HG03175 (cell line): Measurements from ENCODE around the gene UCN.
"Not testable (repeated sequence)": the region's sequence is repeated elsewhere in the genome, so short reads cannot be mapped to it uniquely, and the experiment has no call there.

Source experiments
- ATAC-seq: cut with Tn5 transposase; IDR thresholded peaks from one replicate; pipeline ENCODE4 v1.9.1; 2021; ENCODE audit warnings: mild to moderate bottlenecking, moderate library complexity; ENCODE audit not compliant: unreplicated experiment

The UCN gene, protein sequence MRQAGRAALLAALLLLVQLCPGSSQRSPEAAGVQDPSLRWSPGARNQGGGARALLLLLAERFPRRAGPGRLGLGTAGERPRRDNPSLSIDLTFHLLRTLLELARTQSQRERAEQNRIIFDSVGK

DNA sequence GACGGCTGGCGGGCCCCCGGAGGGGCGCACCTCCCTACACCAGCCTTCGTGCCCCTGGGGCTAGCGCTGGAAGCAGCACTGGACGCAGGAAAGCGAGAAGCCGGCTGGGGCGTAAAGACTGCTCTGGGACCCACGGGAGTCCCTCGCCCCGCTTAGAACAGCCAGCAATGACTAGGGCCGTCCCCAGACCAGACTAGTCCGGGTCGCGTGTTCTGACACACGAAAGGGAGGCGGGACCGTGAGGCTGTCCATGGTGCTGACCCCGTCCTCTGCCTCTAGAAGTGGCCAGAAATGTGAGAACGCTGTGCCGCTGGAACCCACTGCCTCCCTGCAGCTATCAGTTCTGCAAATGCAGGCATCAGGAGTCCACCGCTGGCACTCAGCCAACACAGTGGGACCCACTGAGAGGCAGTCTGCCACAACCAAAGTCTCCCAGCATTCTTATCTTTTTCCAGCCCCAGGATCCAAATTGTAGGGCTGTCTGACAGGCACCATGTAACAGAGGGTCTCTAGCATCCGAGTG lies at the start of gene UCN:
TSS of gene UCN (minus strand) at position 87 of the 523 bp plus-strand sequence. CDS start 550 bp downstream, outside the sequence.
- ATAC-seq: no peak

DNA sequence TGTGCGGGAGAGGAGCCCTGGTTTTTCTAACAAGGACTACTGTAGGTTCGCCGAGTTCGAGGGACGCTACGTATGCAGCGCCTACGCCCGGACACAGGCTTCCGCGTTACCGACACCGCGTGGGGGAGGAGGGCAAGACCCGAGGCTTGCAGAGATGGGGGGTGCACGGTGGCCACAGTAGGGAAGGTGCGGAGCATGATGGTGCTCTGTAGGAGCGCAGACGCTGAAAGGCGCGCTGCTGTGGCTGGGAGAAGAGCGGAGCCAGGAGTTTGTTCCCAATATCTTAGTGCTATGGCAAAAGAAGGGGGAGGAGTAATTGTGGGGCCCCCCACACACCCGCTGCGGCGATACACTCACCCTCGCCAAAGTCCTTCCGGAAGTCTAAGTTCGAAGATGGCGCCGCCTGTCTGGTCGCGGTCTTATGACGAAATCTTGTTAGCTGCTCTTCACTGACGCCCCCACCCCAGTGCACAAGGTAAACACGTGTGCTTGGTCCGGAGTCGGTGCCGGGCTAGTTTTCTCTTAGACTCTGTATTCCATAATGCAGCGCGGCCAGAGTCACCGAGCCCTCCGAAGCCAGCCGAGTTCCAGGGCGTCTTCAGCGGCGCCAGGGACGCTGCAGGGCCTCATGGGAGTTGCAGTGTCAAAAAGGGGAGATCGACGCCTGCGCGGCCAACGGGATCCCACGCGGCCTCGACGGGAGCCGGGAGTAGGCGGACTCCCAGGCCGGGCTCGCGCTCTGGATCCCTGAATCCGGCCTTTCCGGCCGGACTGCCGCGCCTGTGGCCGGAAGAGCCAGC lies 48.3 kb upstream of the UCN start, which contains the start of gene GTF3C2:
TSS of gene GTF3C2 (minus strand) at position 383 of the 800 bp plus-strand sequence. CDS start 13,210 bp downstream, outside the sequence.
- ATAC-seq: peak; percentile 85

DNA sequence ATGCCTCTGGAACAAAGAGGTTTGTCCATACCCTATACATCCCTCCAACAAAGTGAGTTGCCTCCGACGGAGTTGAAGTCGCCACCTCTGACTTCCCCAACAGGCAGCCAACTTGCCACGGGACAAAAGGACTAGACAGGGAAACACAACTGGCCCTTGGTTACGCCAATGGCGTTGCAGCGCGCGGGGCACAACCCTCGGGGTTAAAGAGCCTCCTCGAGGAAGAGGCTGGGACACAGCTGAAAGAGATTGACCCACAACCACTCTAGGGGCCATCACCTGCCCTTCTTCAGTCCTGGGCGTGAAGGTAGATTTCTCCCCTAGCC lies 47.8 kb upstream of the UCN start:
- ATAC-seq: peak; percentile 39

DNA sequence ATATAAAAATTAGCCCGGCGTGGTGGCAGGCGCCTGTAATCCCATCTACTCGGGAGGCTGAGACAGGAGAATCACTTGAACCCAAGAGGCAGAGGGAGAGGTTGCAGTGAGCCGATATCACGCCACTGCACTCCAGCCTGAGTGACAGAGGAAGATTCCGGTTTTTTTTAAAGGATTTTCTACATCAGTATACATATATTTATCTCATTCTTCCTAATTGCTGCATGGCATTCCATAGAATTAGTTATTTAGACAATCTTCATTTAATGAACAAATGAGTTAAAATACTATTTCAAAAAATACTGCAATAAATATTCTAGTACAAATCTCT lies 46.3 kb upstream of the UCN start:
- no peak for ATAC-seq

DNA sequence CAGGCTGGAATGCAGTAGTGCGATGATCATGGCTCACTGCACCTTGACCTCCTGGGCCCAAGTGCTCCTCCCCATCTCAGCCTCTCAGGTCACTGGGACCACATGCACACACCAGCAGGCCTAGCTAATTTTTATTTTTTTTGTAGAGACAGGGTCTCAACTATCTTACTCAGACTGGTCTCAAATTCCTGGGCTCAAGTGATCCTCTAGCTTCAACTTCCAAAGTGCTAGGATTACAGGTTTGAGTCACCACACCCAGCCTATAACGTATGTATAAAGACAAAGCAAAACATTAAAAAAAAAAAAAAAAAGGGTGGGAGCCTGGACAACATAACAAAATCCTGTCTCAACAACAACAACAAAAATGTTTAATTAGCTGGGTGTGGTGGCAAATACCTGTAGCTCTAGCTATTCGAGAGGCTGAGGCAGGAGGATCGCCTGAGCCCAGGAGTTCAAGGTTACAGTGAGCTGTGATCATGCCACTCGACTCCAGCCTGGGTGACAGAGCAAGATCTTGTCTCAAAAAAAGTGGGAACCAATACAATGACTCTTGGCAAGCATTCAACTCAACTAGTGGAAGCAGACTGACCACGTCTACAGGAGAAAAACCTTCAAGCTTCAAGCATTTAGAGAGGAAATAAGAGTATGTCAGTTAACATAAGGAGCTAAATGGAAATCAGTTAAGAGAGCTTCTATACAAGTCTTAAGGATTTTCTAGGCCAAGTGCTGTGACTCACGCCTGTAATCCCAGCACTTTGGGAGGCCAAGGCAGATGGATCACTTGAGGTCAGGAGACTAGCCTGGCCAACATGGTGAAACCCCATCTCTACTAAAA lies 45.7 kb upstream of the UCN start:
- no peak for ATAC-seq

DNA sequence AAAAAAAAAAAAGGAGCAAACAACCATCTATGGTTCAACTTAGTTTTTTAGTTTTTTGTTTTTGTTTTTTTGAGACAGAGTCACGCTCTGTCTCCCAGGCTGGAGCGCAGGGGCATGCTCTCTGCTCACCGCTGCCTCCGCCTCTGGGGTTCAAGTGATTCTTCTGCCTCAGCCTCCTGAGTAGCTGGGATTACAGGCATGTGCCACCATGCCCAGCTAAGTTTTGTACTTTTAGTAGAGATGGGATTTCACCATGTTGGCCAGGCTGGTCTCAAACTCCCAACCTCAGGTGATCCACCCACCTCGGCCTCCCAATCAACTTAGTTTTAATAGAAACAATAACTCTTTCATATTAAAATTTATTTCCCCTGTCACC lies 45.1 kb upstream of the UCN start:
- not testable (repeated sequence) for ATAC-seq

DNA sequence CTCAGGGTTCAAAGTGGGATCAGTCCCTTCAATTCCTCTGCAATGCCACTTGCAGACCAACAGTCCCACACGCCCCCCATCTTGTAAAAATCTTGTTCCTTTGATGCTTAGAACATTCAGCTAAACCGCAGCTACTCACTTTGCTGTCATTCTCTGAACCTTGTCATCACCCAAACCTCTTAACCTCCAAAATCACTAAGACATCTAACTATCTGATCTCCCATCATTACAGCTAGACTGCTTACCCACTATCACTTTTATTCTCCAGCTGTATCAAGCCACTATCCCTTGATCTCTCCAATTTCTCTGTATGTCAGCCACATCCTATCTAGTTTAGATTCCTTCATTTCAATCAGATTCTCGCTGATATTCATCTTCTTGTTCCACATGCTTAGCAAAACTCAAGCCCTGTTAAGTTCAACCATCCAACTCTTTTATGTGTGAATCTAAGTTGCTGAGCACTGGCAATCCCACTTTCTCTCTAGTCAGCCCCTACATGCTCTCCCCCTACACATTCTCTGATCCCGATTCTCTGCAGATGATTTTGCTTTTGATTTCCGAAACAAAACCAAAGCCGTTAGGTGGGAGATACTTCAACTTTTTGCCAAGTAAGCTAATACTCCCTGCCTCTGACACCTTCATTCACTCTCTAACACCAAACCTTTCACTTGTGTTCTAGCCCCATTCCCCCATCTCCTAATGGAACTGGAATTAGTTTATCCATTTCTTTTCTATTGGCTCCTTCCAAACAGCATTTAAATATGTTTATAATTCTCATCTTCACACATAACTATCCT lies 43.8 kb upstream of the UCN start:
- no peak for ATAC-seq

DNA sequence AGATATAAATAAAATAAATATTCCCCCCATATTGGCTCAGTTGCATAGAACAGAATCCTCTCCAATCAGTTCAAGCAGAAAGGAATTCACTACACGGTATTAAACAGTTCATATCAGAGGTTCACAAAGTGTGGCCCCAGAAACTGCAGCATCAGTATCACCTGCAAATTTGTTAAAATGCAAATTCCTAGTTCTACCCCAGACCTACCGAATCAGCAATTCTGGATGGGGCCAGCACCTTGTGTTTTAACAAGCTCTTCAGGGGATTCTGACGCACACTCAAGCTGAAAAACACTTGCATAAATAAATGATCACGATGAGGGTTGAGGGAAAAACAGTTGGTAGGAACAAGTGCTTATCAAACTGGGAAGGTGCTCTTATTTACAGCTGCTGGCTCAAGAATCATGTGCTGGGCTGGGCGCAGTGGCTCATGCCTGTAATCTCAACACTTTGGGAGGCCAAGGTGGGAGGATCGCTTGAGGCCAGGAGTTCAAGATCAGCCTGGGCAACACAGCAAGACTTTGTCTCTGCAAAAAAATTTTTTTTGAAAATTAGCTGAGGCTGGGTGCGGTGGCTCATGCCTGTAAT lies 42.0 kb upstream of the UCN start:
- no peak for ATAC-seq

DNA sequence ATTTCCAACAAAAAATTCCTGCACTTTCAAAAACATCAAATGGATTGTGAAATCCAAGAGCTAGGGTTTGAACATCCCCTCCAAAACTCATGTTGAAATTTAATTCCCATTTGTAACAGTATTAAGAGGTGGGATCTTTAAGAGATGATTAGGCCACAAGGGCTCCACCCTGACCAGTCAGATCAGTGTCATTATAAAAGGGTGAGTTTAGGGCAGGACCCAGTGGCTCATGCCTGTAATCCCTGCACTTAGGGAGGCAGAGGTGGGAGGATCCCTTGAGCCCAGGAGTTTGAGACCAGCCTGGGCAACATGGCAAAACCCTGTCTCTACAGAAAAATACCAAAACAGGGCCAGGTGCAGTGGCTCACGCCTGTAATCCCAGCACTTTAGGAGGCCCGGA lies 39.4 kb upstream of the UCN start:
- no peak for ATAC-seq

DNA sequence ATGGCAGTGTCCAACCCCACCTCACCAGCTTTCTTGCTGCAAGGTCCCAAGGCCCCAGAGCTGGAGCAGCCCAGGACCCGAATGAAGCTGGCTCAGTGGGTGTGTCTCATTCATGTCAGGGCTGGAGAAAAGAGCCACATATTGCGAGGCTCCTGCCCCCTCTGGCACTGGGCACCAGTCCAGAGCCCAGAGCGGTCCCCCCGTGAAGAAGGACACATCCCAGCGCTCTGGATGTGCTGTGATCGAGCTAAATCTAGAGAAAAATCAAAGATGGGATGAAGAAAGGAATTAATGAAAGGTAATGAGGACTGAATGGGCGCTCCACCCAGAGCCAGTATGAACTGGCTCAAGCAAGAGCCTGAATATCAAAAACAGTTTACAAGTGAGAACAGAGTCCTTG lies 27.9 kb upstream of the UCN start:
- no peak for ATAC-seq

DNA sequence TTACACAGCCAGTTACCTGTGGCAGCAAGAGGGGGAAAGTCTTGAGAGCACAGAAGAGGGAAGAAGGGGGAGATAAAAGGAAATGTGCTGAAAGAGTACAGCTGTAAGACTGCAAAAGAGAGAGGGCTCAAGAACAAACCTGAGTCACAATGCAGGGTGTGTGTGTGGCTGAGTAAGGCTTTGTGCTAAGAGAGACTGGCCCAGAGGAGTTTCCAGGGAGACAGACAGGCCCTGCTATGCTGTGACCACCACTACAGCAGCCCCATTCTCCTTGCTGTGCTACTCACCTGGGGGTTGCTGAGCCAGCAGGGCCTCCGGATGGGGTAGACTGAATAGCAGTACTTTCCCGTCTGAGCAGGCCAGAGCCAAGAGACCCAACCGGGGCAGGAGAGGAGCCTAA lies 27.1 kb upstream of the UCN start:
- ATAC-seq: no peak

DNA sequence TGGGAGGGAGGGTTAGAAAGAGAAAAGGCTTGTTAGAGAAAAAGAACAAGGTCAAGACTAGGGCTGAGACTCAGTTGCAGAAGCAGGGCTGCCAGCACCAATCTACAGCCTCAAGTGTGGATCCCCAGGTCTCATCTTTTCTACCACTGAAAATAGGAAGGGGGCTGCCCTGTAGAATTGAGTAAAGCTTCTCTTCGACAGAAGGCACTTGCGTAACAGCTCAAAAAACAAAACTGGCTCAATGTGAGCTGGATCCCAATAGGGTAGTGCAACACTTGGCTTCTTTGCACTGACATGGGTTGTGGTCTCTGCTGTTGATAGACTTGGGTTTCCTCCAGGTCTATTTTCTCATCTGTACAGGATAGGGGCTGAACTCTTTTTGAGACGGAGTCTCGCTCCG lies 16.5 kb upstream of the UCN start:
- ATAC-seq: no peak

DNA sequence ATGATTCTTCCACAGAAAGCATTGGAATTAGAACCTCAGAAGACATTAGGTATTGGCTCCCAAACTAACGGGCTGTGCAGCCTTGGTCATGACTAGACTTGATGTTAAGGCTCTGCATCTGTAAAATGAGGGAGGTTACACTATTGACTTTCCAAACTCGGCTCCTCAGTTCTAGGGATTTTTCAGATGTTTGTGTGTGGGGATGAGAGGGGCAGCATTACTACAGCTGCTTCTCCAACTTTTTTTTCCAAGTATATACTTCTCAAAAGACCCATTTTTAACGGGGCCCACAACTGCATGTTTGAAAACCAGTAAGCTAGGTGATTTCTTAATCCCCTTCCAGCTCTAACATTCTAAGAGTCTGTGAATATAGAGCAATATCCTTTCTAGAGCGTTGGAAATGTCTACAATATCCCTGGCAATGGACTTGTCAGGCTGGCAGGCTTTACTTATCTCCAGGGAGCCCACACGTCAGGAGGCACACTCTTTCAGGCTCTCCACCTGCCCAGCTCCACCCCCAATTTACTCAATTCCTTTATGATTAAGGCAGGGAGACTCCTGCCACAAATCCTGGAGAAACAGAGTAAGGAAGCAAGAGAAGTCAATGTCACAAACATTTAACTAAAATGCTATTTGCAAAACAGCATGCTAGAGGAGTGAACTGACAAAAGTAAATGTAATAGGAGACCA lies 15.5 kb upstream of the UCN start:
- no peak for ATAC-seq

DNA sequence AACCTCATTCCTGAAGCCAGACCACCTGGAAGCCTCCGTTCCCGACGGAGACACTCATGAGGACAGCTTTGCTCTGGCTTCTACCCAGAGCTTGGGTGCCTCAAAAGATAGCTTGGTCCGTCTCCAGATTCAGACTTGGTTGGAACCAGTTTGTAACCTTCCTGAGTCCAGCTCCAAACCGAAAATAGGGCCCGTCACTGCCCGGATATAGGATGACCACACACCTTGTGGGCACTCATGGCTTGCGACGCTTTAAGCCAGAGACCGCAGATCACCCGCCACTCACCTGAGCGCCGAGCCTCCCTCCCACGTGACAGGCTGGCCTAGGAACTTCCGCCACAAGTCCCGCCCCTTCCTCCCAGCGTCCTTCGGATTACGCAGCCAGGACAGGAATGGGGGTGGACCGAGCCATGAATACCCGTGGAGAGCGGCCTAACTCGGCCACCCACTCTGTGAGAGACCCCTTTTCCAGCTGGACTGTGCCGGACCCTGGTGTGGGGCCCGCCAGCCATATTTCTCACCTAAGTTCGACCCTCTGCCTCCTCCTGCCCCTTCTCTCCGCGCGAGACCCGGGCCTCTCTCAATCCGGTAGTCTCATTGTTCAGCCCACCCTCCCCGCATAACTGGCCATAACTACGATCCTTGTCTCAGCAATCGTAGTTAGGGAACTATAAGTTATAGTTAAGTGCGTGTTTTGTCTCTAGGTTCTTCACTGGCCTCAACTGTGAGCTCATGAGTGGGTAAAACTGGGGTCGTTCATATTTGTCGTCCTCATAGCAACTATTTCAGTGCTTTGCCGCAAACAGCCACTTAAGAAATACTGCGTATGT lies 14.7 kb upstream of the UCN start, which contains the start of gene MPV17:
TSS of gene MPV17 (minus strand) at position 332 of the 830 bp plus-strand sequence. CDS start 580 bp downstream, outside the sequence.
- peak; percentile 85 for ATAC-seq

DNA sequence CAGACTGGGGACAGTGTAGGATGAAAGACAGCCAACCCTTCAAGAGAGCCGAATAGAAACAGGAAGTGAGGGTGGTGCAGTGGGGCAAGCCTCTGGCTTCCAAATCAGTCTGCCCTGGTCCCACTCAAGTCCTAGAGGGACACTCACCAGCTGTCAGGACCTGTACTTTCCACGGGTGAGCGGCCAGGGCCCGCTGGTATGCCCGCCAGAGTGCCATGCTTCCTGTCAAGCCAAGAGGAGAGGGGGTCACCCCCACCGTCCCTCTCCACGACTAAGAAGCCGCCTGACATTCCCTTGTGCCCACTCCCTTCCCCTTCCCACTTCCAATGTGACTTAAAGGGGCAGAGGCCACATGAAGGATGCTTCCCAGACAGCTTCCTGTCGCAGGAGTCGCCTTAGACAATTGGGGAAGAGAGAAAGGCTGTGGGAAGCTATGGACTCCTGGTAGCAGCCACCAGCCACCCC lies 14.1 kb upstream of the UCN start:
- peak; percentile 42 for ATAC-seq

DNA sequence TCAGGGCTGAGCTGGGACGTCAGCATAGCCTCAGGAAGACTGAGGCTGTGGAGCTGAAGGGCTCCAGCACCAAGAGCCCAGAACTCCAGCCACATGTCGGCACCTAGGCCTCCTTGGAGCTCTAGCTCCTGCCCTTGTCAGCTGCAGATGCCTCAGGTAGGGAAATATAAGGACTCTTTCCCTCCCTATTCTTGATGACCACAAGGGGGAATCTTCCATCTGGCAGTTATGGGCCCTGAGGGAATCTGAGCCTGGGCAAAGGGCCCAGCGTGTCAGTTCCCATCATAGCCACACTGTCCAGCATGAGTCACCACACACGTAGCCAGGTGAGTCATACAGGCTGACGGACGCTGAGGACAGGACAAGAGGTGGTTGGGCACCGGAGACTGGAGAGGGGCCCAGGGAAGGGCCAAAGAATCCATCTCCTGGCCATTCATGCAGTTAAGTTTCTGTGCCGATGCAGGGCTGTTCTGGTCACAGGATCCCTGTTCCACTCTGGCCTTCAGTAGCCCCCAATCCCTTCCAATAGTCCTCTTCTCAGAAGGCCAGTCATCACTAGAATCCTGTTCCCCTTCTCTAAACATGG lies 12.8 kb upstream of the UCN start:
- no peak for ATAC-seq

DNA sequence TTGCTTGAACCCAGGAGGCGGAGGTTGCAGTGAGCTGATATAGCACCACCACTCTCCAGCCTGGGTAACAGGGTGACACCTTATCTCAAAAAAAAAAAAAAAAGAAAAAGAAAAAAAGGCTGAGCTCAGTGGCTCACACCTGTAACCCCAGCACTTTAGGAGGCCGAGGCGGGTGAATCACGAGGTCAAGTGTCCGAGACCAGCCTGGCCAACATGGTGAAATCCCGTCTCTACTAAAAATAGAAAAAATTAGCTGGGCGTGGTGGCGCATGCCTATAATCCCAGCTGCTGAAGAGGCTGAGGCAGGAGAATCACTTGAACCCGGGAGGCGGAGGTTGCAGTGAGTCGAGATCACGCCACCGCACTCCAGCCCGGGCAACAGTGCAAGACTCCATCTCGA lies 11.6 kb upstream of the UCN start:
- not testable (repeated sequence) for ATAC-seq

DNA sequence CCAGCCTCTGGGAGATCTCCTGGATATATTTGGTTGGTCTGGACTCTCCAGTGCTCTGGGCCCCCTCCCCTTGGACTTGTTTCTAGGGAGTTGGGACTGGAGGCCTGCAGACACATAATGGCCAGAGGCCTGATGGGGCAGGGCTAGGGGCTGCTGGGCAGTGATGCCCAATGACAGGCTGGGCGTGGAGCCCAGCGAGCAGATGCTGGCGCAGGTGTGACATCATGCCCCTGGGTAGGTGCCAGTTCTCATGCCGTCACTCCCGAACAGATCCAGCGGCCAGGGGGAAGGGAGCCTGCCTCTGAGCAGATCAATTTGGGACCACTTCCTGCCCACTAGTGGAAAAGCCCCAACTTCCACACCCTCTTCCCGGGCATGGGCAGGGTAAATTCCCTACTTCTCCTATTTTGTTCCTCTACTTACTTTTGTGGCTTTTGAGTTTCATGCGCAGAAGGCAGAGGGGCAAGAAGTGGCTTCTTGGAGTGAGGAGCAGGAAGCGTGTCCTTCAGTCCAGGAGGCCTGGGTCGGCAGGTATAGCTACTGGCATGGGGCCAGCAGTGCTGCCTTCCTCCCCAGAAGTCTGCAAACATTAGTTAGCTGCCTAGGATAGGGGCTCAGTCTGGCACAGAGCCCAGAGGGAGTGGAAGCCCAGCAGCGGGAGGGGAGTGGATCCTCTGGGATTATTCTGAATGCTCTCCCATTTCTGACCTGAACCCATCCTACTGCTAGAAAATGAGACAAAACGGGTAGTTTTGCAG lies 8.6 kb upstream of the UCN start:
- no peak for ATAC-seq
